ENCODE measurements around the gene PAM. TPM values are rescaled to one million over a fixed set of nuclear protein-coding genes. Genes with fewer than 3 reads are reported as not detected.

PAM gene
- total RNA-seq, 4 donors from 2014 or later, result 73.0 to 181 (median 138) TPM

DNA sequence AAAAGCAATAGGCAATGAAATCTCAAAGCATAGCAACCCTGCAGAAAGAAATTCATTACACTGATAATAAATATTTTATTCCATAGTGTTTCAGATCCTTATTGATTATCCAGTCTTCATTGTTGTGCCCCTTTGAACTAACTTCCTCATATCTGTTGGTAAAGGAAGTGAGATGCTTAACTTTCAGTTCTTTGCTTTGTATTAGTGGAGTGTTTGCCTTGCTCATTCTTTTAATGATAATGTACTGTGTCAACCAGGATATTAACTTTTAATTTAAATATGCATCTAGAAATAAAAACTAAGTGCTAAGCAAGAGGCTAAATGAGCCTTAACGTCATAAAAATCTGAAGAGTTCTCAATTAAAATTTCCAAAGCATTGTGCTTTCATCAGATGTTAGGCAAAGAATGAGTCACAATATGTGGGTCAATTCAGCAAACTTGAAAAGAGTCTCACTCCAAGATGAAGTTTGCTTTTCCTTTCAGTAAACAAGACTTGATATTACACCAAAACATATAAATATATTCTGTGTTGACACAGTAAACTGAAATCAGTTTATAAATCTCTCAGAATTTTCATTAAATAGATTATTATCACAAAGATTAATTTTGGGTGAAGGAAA, 258.9 kb downstream of the PAM start:
- no peak for TF ChIP-seq POLR2A (IDR thresholded peaks at IDR 0.05)
- TF ChIP-seq POLR2AphosphoS5 (IDR thresholded peaks at IDR 0.05), result no peak
- no peak for TF ChIP-seq CTCF (IDR thresholded peaks at IDR 0.05)
- TF ChIP-seq EP300 (IDR thresholded peaks at IDR 0.05; ENCODE audit: low read depth), result no peak
- H3K36me3 ChIP-seq, result no peaks in the 10 kb centered on the region
- intact Hi-C loops (cut with DNase I; ENCODE audit: low total_unique reads) (no loop called here), in situ Hi-C loops (cut with MboI; ENCODE audit: low pct_ligation_motif_present in 1 of 4, low pct_unique_long_range_greater_than_20kb in 1 of 4, low sequenced_read_pairs in 3 of 4) (no loop called here)
- H3K9me3 ChIP-seq, result no peaks in the 10 kb centered on the region
- H3K27ac ChIP-seq, result no peak overlapping the region
- 57 to 77% methylated on average over 1 of the region's 1 CpG for WGBS, 2 donors (ENCODE audit: low coverage in 1 of 2)
- no peak overlapping the region for H3K4me3 ChIP-seq
- H3K4me1 ChIP-seq, result no peaks in the 10 kb centered on the region
- H3K27me3 ChIP-seq, result no peaks in the 10 kb centered on the region
- no peak for DNase-seq

- Histone ChIP-seq H3K36me3 (no peaks in the 10 kb centered on the region), H3K4me3 (no peak overlapping the region), H3K9me3 (no peaks in the 10 kb centered on the region), H3K4me1 (no peaks in the 10 kb centered on the region), H3K27me3 (no peaks in the 10 kb centered on the region), H3K27ac (no peak overlapping the region)
- no peak for DNase-seq
- in situ Hi-C loops (cut with MboI; ENCODE audit: low pct_ligation_motif_present in 1 of 4, low pct_unique_long_range_greater_than_20kb in 1 of 4, low sequenced_read_pairs in 3 of 4), result no loop called here
- intact Hi-C loops (cut with DNase I; ENCODE audit: low total_unique reads), result no loop called here
- TF ChIP-seq CTCF (IDR thresholded peaks at IDR 0.05) (no peak), POLR2AphosphoS5 (IDR thresholded peaks at IDR 0.05) (no peak), POLR2A (IDR thresholded peaks at IDR 0.05) (no peak), EP300 (IDR thresholded peaks at IDR 0.05; ENCODE audit: low read depth) (no peak)
- WGBS, 2 donors (ENCODE audit: low coverage in 1 of 2), result 75 to 76% methylated on average over 2 of the region's 2 CpGs
Measured at GRCh38 chr5:103014983-103015382, 259.9 kb downstream of the PAM start.

GRCh38 chr5:103016167-103016566, 261.1 kb downstream of the PAM start:
- Histone ChIP-seq H3K27me3 (no peaks in the 10 kb centered on the region), H3K27ac (no peak overlapping the region), H3K36me3 (no peaks in the 10 kb centered on the region), H3K4me3 (no peak overlapping the region), H3K9me3 (no peaks in the 10 kb centered on the region), H3K4me1 (no peaks in the 10 kb centered on the region)
- TF ChIP-seq POLR2AphosphoS5 (IDR thresholded peaks at IDR 0.05) (no peak), EP300 (IDR thresholded peaks at IDR 0.05; ENCODE audit: low read depth) (no peak), POLR2A (IDR thresholded peaks at IDR 0.05) (no peak), CTCF (IDR thresholded peaks at IDR 0.05) (no peak)
- in situ Hi-C loops (cut with MboI; ENCODE audit: low pct_ligation_motif_present in 1 of 4, low pct_unique_long_range_greater_than_20kb in 1 of 4, low sequenced_read_pairs in 3 of 4) (no loop called here), intact Hi-C loops (cut with DNase I; ENCODE audit: low total_unique reads) (no loop called here)
- DNase-seq, result no peak
- 86% methylated on average over 2 of the region's 2 CpGs; no CpG with 5 or more reads in 1 of the 2 donors for WGBS, 2 donors (ENCODE audit: low coverage in 1 of 2)

- no peaks in the 10 kb centered on the region for H3K9me3 ChIP-seq
- no peak overlapping the region for H3K27ac ChIP-seq
- H3K4me1 ChIP-seq, result no peaks in the 10 kb centered on the region
- no peak overlapping the region for H3K4me3 ChIP-seq
- H3K27me3 ChIP-seq, result no peaks in the 10 kb centered on the region
- in situ Hi-C loops (cut with MboI; ENCODE audit: low pct_ligation_motif_present in 1 of 4, low pct_unique_long_range_greater_than_20kb in 1 of 4, low sequenced_read_pairs in 3 of 4), result no loop called here
- intact Hi-C loops (cut with DNase I; ENCODE audit: low total_unique reads), result no loop called here
- no peaks in the 10 kb centered on the region for H3K36me3 ChIP-seq
- TF ChIP-seq EP300 (IDR thresholded peaks at IDR 0.05; ENCODE audit: low read depth), result no peak
- TF ChIP-seq POLR2A (IDR thresholded peaks at IDR 0.05), result no peak
- no peak for TF ChIP-seq CTCF (IDR thresholded peaks at IDR 0.05)
- no peak for TF ChIP-seq POLR2AphosphoS5 (IDR thresholded peaks at IDR 0.05)
- no peak for DNase-seq
- WGBS, 2 donors (ENCODE audit: low coverage in 1 of 2), result 91 to 100% methylated on average over 1 of the region's 1 CpG
Measured at GRCh38 chr5:103019804-103020203, 264.7 kb downstream of the PAM start.

All from transverse colon (tissue), 4 donors.